HFFc6 (cell line): Measurements from ENCODE around the gene SLC25A13. TPM values are rescaled to one million over a fixed set of nuclear protein-coding genes. Genes with fewer than 3 reads are reported as not detected.
A peak's percentile ranks its signal among the peaks of the same experiment; 100 is the strongest.
"Not testable (repeated sequence)": the region's sequence is repeated elsewhere in the genome, so short reads cannot be mapped to it uniquely, and the experiment has no call there.

Source experiments
- DNase-seq: peaks from one replicate; pipeline ENCODE4 v3.0.0-alpha.2; 2018
- H3K27ac Mint-ChIP-seq: 2 replicates; pipeline ENCODE4 v1.8.0; 2020; ENCODE audit warnings: mild to moderate bottlenecking, mixed read lengths
- H3K27me3 Mint-ChIP-seq: 2 replicates; pipeline ENCODE4 v1.8.0; 2021; ENCODE audit warnings: mild to moderate bottlenecking, moderate library complexity, mixed read lengths; ENCODE audit not compliant: insufficient read depth
- H3K36me3 Mint-ChIP-seq: 2 replicates; pipeline ENCODE4 v1.8.0; 2021; ENCODE audit warnings: low read depth, mixed read lengths
- H3K4me1 Mint-ChIP-seq: 2 replicates; pipeline ENCODE4 v1.8.0; 2020; ENCODE audit warnings: low read depth, mixed read lengths
- H3K4me3 Mint-ChIP-seq: 2 replicates; pipeline ENCODE4 v1.8.0; 2020; ENCODE audit warnings: mild to moderate bottlenecking, moderate library complexity, mixed read lengths
- H3K9me3 Mint-ChIP-seq: 2 replicates; pipeline ENCODE4 v1.8.0; 2020; ENCODE audit warnings: mild to moderate bottlenecking, mixed read lengths
- CTCF ChIP-seq: fragments of 200-600 bp; sonication (generic); IDR thresholded peaks from 2 replicates; pipeline ENCODE4 v1.5.0; 2021; ENCODE audit warnings: antibody characterized with exemption, mild to moderate bottlenecking
- long read RNA-seq: library from polyadenylated mRNA; unstranded; transcript quantifications from one replicate; pipeline ENCODE4 v2.0.0, GENCODE V29; 2019
- total RNA-seq, 6 experiments: library from RNA; stranded (reverse); fragmentation: NEBNext Ultra II Directional; extraction: Animal tissue kit (Norgen Biotek cat#: 25700); gene quantifications; 2 replicates in 1 of 6; 3 replicates in 5 of 6; pipeline ENCODE4 v1.2.3, GENCODE V29; 2021

The SLC25A13 gene
- total RNA-seq, result 10 to 100 TPM in 4 of 6 experiments, 1 to 10 TPM in 2; 7.4 to 15.4 (median 12.9) TPM
- long read RNA-seq, partial matches to known transcripts, result 2 of 9 reads
- long read RNA-seq, other reads (novel, unspliced or antisense), result 3 of 9 reads

- Mint-ChIP-seq H3K4me3 (peak within 1 kb of the TSS; percentile 89), H3K4me1 (peaks cover 15% of the 10 kb centered on the region), H3K27me3 (peaks cover 2% of the 10 kb centered on the region; the same call in 1 of the 2 replicates), H3K27ac (peak within 1 kb of the TSS; percentile 83), H3K36me3 (no peaks in the 10 kb centered on the region), H3K9me3 (no peaks in the 10 kb centered on the region)
- TF ChIP-seq CTCF, result 0 out of 2 replicates have a peak, but pooled peaks have one; percentile 6
- peak; percentile 75 for DNase-seq
Observed at GRCh38 chr7:96321658-96322372, at the start of gene SLC25A13. TSS of gene SLC25A13 (minus strand) at chr7:96322098. CDS start at chr7:96321956, 142 bp downstream.

GRCh38 chr7:96365916-96366315 lies 44.0 kb upstream of the SLC25A13 start:
- not testable (repeated sequence) for H3K4me3 Mint-ChIP-seq, DNase-seq, H3K27ac Mint-ChIP-seq, H3K27me3 Mint-ChIP-seq, H3K4me1 Mint-ChIP-seq, H3K36me3 Mint-ChIP-seq, H3K9me3 Mint-ChIP-seq

- Mint-ChIP-seq H3K4me3 (no peak overlapping the region), H3K27ac (no peak overlapping the region), H3K4me1 (no peaks in the 10 kb centered on the region), H3K9me3 (no peaks in the 10 kb centered on the region; the same call in 1 of the 2 replicates), H3K27me3 (no peaks in the 10 kb centered on the region), H3K36me3 (no peaks in the 10 kb centered on the region)
- no peak for DNase-seq
- no peak for TF ChIP-seq CTCF
Observed at GRCh38 chr7:96361116-96361857, 39.4 kb upstream of the SLC25A13 start.

- no peaks in the 10 kb centered on the region for H3K36me3 Mint-ChIP-seq
- DNase-seq, result no peak
- TF ChIP-seq CTCF, result no peak
- H3K27ac Mint-ChIP-seq, result no peak overlapping the region
- H3K4me3 Mint-ChIP-seq, result no peak overlapping the region
- H3K4me1 Mint-ChIP-seq, result no peaks in the 10 kb centered on the region
- H3K27me3 Mint-ChIP-seq, result peaks cover 2% of the 10 kb centered on the region; the same call in 1 of the 2 replicates
- H3K9me3 Mint-ChIP-seq, result no peaks in the 10 kb centered on the region
Observed at GRCh38 chr7:96359876-96360275, 38.0 kb upstream of the SLC25A13 start.

- not testable (repeated sequence) for H3K27me3 Mint-ChIP-seq, H3K4me1 Mint-ChIP-seq, H3K27ac Mint-ChIP-seq, H3K4me3 Mint-ChIP-seq, DNase-seq, H3K9me3 Mint-ChIP-seq, H3K36me3 Mint-ChIP-seq
Observed at GRCh38 chr7:96358236-96358971, 36.5 kb upstream of the SLC25A13 start.

- H3K9me3 Mint-ChIP-seq, result no peaks in the 10 kb centered on the region
- peaks cover 3% of the 10 kb centered on the region; the same call in 1 of the 2 replicates for H3K27me3 Mint-ChIP-seq
- H3K27ac Mint-ChIP-seq, result no peak overlapping the region
- H3K4me1 Mint-ChIP-seq, result no peaks in the 10 kb centered on the region
- TF ChIP-seq CTCF, result no peak
- H3K4me3 Mint-ChIP-seq, result no peak overlapping the region
- no peak for DNase-seq
- H3K36me3 Mint-ChIP-seq, result no peaks in the 10 kb centered on the region
Observed at GRCh38 chr7:96355990-96356506, 34.1 kb upstream of the SLC25A13 start.
